ENCODE results near the gene ABHD17A. TPM values are rescaled to one million over a fixed set of nuclear protein-coding genes. Genes with fewer than 3 reads are reported as not detected.

The ABHD17A gene
- total RNA-seq, 1 experiment from 2014 or later = 47.7 TPM

- Mint-ChIP-seq H3K27me3 (ENCODE audit: insufficient read depth, unreplicated experiment) (no peaks in the 10 kb centered on the region), H3K9me3 (ENCODE audit: unreplicated experiment) (no peaks in the 10 kb centered on the region), H3K4me1 (ENCODE audit: low read depth, unreplicated experiment) (no peaks in the 10 kb centered on the region), H3K4me3 (ENCODE audit: unreplicated experiment) (peak overlapping the region; percentile 95), H3K27ac (ENCODE audit: unreplicated experiment) (peak overlapping the region; percentile 98), H3K36me3 (ENCODE audit: insufficient read depth, unreplicated experiment) (peaks cover 43% of the 10 kb centered on the region)
- Histone ChIP-seq H3K27me3 (replicated peaks; ENCODE audit: control insufficient read depth, insufficient read depth, low read length) (no peaks in the 10 kb centered on the region), H3K4me1 (peaks cover 4% of the 10 kb centered on the region; the same call in 1 of the 2 replicates), H3K9me3 (no peaks in the 10 kb centered on the region), H3K36me3 (ENCODE audit: control insufficient read depth, insufficient read depth, low read length) (no peaks in the 10 kb centered on the region), H3K4me3 (ENCODE audit: low read depth, low read length) (peak overlapping the region; percentile 77)
- TF ChIP-seq CTCF (IDR thresholded peaks at IDR 0.05; ENCODE audit: insufficient read depth in 1 of 2, low read depth in 1 of 2, low read length in 1 of 2, severe bottlenecking in 1 of 2, unreplicated experiment in 1 of 2) = no peak
- intact Hi-C loops (cut with micrococcal nuclease; ENCODE audit: unreplicated experiment) = no loop called here
- ChIA-PET CTCF (interaction anchor here (0.6 kb wide), 1 partner anchor 48 kb away, joined by 4 read pairs; no protein-coding TSS in a partner anchor), POLR2A (no interaction called here)
- DNase-seq = peak; percentile 58 to 60
- BruUV-seq (replicated peaks) = no TSS peak
These were observed 37.5 kb downstream of the ABHD17A start for GRCh38 chr19:1847684-1848398.

- TSS peak; percentile 49 for BruUV-seq (replicated peaks)
- H3K4me1 Mint-ChIP-seq (ENCODE audit: low read depth, unreplicated experiment) = no peaks in the 10 kb centered on the region
- Histone ChIP-seq H3K4me1 (peaks cover 4% of the 10 kb centered on the region; the same call in 1 of the 2 replicates), H3K9me3 (no peaks in the 10 kb centered on the region), H3K27me3 (replicated peaks; ENCODE audit: control insufficient read depth, insufficient read depth, low read length) (no peaks in the 10 kb centered on the region), H3K4me3 (ENCODE audit: low read depth, low read length) (peak overlapping the region; percentile 77), H3K36me3 (ENCODE audit: control insufficient read depth, insufficient read depth, low read length) (no peaks in the 10 kb centered on the region)
- no peak for DNase-seq
- peaks cover 43% of the 10 kb centered on the region for H3K36me3 Mint-ChIP-seq (ENCODE audit: insufficient read depth, unreplicated experiment)
- peak overlapping the region; percentile 98 for H3K27ac Mint-ChIP-seq (ENCODE audit: unreplicated experiment)
- H3K9me3 Mint-ChIP-seq (ENCODE audit: unreplicated experiment) = no peaks in the 10 kb centered on the region
- no peak for TF ChIP-seq CTCF (IDR thresholded peaks at IDR 0.05; ENCODE audit: insufficient read depth in 1 of 2, low read depth in 1 of 2, low read length in 1 of 2, severe bottlenecking in 1 of 2, unreplicated experiment in 1 of 2)
- ChIA-PET CTCF (interaction anchor here (0.6 kb wide), 1 partner anchor 49 kb away, joined by 4 read pairs; no protein-coding TSS in a partner anchor), POLR2A (interaction anchor here (1.3 kb wide), 1 partner anchor 9 kb away, joined by 3 read pairs; no protein-coding TSS in a partner anchor)
- peak overlapping the region; percentile 95 for H3K4me3 Mint-ChIP-seq (ENCODE audit: unreplicated experiment)
- intact Hi-C loops (cut with micrococcal nuclease; ENCODE audit: unreplicated experiment) = no loop called here
- no peaks in the 10 kb centered on the region for H3K27me3 Mint-ChIP-seq (ENCODE audit: insufficient read depth, unreplicated experiment)
These were observed 38.0 kb downstream of the ABHD17A start for GRCh38 chr19:1847348-1847683.

GRCh38 chr19:1846517-1847204 lies 38.6 kb downstream of the ABHD17A start:
- Histone ChIP-seq H3K36me3 (ENCODE audit: control insufficient read depth, insufficient read depth, low read length) (no peaks in the 10 kb centered on the region), H3K4me3 (ENCODE audit: low read depth, low read length) (peak overlapping the region; percentile 77), H3K4me1 (peaks cover 4% of the 10 kb centered on the region; the same call in 1 of the 2 replicates), H3K27me3 (replicated peaks; ENCODE audit: control insufficient read depth, insufficient read depth, low read length) (no peaks in the 10 kb centered on the region), H3K9me3 (no peaks in the 10 kb centered on the region)
- TF ChIP-seq CTCF (IDR thresholded peaks at IDR 0.05; ENCODE audit: insufficient read depth in 1 of 2, low read depth in 1 of 2, low read length in 1 of 2, severe bottlenecking in 1 of 2, unreplicated experiment in 1 of 2) = no peak
- Mint-ChIP-seq H3K4me3 (ENCODE audit: unreplicated experiment) (peak overlapping the region; percentile 95), H3K4me1 (ENCODE audit: low read depth, unreplicated experiment) (no peaks in the 10 kb centered on the region), H3K36me3 (ENCODE audit: insufficient read depth, unreplicated experiment) (peaks cover 43% of the 10 kb centered on the region), H3K27me3 (ENCODE audit: insufficient read depth, unreplicated experiment) (no peaks in the 10 kb centered on the region), H3K27ac (ENCODE audit: unreplicated experiment) (peak overlapping the region; percentile 98), H3K9me3 (ENCODE audit: unreplicated experiment) (no peaks in the 10 kb centered on the region)
- DNase-seq = no peak
- no TSS peak for BruUV-seq (replicated peaks)
- POLR2A ChIA-PET = interaction anchor here (1.3 kb wide), 1 partner anchor 9 kb away, joined by 3 read pairs; no protein-coding TSS in a partner anchor
- CTCF ChIA-PET = interaction anchor here (1.2 kb wide), 1 partner anchor 12 kb away, joined by 3 read pairs; no protein-coding TSS in a partner anchor
- intact Hi-C loops (cut with micrococcal nuclease; ENCODE audit: unreplicated experiment) = no loop called here

Measured in Caco-2 (cell line).